NCI-H345 (cell line): ENCODE data around the gene ZNF827.

Source experiments
- DNase-seq: peaks from one replicate; lab custom pipeline; 2025; lab: John Stamatoyannopoulos, UW

Gene ZNF827

DNA sequence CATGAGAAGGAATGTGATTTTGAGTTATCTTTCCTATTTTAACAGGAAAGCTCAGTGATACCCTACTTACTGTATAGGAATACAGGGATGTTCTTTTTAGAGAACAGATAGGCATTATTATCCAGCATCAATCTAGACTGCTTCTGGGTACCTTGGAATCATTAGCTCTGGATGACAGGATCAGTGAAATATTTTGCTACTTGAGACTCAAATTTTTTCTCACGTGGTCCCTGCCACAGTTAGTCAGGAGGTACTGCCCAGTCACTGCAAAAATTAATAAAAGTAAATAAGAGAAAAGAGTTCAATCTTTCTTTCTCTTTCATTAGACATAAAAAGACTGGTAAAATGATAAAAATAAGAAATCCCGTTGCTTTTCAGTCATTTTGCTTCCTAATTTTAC lies 5.5 kb downstream of the ZNF827 start:
- DNase-seq = no peak

GRCh38 chr4:145931403-145931802 lies 7.2 kb downstream of the ZNF827 start:
- DNase-seq = no peak

DNA sequence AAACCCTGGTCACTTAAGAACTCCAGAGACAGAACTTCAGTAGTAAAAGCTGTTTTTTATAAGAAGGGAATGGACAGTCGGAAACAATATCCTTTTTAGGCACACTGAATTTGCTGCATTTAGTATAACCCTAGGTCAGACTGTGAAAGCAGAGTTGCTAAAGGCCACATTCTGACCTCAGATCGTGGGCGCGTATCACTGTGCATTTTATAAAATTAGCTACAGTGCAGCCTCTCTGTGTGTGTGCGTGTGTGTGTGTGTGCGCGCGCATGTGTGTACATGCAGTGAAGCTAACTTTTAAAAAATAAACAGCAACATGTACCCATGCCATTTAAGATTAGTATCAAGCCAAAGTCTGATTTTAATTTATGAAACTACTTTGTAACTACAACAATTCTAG lies 8.0 kb downstream of the ZNF827 start:
- no peak for DNase-seq

DNA sequence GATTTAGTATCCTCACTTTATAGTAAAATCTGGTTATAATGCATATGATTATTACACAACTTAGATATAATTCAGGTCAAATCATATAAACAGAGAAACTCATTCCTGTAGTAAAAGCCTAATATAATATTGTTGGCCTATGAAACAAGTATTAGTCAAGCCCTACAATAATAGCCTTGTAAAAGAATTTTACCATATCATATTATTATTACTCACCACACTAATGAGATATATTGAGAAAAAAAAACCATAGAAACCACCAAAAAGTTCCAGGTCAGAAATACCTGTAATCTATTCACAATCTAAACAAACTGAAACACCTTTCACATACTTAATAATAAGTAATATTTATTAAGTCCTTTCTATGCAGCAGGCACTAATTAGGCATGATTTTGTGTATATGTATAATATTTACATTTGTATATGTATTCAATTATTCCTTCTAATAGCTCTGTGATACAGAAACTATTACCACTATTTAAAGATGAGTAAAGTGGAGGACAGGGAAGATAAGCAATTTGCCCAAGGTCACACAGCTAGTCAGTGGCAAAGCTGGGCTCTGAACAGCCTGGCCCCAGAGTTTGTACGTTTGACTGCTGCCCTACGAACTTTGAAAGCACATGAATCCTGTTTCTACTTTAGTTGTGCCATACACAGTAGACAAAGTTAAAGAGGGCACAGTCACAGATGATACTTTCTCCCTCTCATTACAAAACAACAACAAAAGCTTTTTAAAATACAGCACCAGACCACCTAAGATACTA lies 9.0 kb downstream of the ZNF827 start:
- DNase-seq = no peak

DNA sequence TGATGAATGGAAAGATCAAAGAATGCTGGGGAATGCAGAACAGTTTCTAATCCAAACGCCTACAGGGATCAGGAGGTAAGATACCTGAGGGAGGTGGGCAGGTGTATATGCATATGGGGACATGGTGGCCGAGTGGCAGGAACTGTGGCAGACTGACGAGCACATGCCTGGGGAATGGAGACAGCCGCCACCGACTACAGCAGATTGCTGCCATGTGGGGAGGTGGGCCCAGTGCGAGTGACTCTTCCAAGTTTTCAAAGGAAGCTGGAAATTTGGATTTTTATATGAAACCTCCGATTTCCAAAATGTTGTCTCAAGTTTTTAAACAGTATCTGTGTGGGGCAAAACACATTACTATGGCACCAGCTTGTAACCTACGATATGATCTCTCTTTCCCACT lies 9.9 kb downstream of the ZNF827 start:
- no peak for DNase-seq

DNA sequence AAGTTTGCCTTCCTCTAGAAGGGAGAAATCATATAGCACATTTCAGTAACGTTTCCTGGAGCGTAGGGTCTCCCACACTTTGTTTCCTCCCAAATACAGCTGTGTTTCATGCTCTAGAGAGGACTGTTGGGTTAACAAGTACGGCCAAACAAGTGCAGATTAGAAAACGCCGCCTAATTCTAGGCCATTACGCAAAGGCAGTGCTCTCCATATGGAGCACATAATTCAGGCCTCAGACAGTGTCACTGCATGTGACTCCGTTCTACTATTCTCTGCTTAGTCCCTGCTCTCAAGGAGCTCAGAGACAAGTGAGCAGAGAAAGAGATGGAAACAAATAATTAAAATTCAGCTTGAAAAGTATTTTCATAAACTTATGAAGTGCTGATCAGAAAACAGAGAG lies 11.6 kb downstream of the ZNF827 start:
- no peak for DNase-seq

DNA sequence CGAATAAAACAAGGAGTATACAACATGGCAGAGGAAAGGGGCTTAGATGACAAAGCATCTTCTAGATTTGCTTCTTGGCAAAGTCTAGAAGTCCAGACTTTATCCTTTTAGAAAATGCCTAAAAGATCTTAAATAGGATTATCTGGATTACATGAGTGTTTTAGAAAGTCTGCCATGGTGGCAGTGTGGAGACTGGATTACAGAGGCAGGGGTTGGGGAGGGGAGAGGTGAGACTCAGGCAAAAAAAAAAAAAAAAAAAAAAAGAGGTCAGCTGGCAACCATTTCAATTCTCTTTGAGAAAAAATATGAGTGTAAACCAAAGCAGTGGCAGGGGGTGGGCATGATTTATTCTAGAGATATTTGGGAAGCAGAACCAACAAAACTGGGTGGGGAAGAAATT lies 17.4 kb downstream of the ZNF827 start:
- no peak for DNase-seq

DNA sequence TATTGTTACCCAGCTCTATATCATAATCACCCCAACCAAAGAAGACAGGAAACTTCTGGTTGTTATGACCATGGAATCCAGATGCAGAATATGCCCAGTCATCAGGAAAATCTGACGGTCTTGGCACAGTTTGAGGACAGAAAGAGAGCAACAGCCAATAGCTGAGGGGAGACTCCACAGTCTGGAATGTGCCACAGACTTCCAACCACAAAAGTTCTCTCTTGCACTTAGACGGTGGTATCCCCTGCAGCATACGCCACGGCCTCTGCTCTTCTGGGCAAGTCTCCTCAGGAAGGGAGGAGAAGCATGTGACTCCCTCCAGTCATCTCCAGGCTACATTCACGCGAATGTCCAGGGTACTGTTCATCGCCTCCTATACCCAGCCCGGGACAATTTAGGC lies 18.4 kb downstream of the ZNF827 start:
- no peak for DNase-seq

GRCh38 chr4:145912376-145912775 lies 26.2 kb downstream of the ZNF827 start:
- DNase-seq = no peak

DNA sequence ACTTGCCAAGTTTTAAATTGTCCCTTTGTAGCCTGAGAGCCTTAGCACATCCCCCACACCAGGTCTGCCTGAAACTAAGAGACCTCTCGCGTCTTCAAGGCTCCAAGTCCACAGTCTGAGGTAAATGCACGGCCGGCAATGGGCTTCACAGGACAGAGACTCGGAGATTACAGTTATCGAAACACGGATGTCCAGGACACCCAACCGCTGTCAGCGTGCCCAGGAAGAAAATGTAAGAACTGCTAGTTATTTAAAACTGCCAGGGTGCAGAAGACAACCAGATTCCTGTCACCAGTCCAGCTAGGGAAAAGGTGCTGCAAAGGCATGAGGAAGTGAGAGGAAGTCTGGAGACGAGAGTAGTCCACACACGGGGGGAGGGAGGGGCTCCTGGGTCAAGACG lies 28.9 kb downstream of the ZNF827 start:
- DNase-seq = no peak

DNA sequence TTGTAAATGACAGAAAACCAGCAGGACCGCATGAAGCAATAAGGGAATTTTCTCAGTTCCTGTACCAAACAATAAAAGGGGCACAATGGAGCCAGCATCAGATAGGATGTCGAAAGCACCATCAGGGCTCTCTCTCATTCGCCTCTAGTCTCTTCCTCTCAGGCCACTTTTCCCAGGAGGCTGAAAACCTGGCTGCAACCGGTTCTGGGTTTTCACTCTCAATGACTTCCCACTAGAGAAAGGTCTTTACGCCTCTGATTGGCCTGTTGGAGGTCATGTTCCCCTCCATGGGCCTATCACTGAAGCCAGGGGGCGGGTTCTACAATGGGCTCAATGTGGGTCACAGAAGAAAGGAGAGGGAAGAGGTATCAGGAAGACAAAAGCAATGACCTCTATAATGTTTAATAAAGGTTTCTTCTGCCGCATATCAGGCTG lies 29.3 kb downstream of the ZNF827 start:
- no peak for DNase-seq

GRCh38 chr4:145907812-145908211 lies 30.8 kb downstream of the ZNF827 start:
- DNase-seq = no peak

DNA sequence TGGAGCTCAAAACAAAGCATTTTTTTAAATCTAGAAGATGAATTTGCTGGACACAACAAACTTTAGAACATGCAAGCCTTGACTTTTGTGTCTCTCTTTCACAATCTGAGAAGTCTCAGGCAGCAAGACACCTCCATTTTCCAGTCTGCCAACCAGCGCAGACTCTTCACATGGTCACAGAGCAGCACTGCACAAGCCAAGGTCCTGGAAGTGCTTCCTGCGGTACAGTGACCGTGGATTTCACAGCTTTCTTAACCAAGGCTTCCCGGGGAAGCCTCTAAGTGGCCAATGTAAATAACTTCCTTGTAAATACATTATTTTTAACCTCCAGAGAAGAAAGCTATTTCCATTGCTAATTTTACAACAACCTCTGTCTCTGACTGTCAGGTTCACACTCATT lies 31.2 kb downstream of the ZNF827 start:
- DNase-seq = no peak

DNA sequence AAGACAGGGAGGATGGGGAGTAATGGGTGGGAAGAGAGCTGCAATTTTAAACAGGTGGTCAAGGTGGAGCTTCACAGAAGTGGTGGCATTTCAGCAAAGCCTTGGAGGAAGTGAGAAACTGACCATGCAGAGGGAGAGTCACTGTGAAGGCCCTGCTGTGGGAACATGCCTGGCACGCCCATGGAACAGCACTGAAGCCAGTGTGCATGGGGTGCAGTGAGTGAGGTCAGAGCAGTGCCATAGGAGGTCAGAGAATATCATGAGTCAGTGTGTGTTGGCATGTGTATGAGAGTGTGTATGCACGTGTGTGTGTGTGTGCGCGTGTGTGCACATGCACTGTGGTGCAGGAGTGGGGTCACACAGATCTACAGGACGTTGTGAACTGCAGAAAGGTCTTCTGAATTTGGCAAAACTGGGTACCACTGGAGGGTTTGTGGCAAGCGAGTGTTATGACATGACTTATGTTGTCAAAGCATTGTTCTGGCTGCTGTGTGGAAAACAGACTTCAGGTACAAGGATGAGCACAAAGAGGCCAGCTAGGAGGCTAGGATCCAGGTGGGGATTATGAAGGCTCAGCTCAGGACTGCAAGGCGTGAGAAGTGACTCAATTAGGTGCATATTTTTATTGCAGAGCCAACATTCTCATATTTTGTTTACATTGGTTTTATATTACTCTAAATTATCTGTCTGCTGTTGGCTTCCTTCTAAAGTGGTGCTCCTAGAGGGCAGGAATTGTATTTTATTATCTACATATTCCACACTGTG lies 34.0 kb downstream of the ZNF827 start:
- no peak for DNase-seq

- DNase-seq = no peak
Observed at GRCh38 chr4:145902522-145902921, 36.1 kb downstream of the ZNF827 start.

GRCh38 chr4:145899886-145900460 lies 38.6 kb downstream of the ZNF827 start:
- no peak for DNase-seq

GRCh38 chr4:145898926-145899531 lies 39.6 kb downstream of the ZNF827 start:
- no peak for DNase-seq

DNA sequence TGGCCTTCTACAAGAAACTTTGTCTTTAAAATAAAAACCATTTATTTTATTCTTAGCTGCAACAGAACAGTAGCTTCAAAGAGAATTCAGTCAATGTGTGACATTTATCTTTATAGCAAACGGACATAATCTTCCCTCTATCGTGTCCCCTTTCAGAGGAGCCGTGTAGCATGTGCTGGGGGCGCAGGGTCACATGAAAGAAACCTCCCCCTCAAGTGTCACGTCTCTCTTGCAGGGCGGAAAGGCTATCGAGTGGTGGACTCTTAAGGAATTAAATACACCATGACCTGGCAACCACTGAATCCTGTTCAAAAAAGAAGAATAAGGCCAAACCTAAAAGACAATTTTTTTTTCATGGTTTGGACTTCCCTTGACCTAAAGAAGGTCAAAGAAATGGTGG lies 40.2 kb downstream of the ZNF827 start:
- DNase-seq = no peak

GRCh38 chr4:145895056-145895455 lies 43.6 kb downstream of the ZNF827 start:
- no peak for DNase-seq

- DNase-seq = no peak
Observed at GRCh38 chr4:145891958-145892357, 46.7 kb downstream of the ZNF827 start.

- DNase-seq = no peak
Observed at GRCh38 chr4:145890689-145891088, 47.9 kb downstream of the ZNF827 start.

DNA sequence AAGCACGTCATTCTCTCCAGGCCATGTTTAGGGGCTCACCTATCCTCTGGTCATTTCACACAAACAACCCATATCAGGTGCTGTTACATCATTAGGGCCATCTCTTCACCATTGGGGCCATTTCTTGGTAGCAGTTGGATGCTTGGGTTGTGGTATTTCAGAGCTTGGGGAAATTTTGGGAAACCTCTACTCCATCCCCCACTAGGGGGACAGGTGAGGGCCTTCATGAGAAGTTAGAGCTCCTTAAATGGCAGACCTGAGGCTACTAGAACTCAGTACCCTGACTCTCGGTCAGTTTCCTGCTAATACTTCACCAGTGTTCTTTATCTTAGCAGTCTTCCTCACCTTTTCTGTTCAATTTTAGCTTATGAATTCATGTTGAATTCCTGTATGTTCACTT lies 50.2 kb downstream of the ZNF827 start:
- no peak for DNase-seq
